ENCODE measurements around the gene SPATA9. TPM values are rescaled to one million over a fixed set of nuclear protein-coding genes. Genes with fewer than 3 reads are reported as not detected.

Gene SPATA9
- total RNA-seq, 1 experiment from 2014 or later, result 0.15 TPM

DNA sequence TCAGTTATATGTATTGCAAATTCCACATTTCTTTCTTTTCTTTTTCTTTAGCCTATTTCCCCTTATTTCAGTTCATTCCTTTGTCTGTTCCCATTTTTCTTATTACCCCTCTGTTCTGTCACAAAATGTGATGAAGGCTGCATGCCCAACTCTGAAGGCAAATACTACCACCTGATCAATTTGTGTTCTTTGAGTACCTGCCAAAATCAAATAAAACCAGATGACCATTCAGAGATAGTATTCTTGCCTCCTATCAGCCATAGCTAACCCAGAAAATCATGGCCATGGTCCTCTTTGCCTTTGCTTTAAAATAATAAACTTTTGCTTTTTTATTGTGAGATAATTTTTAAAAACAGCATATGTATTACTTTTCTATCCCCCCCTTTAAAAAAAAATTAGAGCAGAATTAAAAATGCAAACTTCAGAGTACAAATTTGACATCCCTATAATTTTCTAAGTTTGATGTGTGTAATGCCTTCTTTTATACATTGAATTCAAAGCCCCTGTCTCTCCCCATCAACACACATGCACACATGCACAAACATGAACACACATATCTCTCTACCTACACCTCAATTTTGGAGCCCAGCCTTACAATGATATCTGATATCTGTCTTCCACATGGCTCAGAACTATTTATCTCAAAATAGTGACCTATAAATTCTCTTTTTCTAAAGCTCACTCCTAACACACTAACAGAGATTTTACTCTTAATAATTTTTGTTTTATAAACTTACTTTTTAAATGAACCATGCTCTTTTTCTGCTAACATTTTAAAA lies 32.8 kb downstream of the SPATA9 start:
- H3K27ac ChIP-seq (ENCODE audit: low read length), result no peak overlapping the region
- no peak for ATAC-seq
- no peaks in the 10 kb centered on the region for H3K36me3 ChIP-seq (ENCODE audit: control insufficient read depth, insufficient read depth, low read length)
- no TSS peak for BruUV-seq (replicated peaks)
- no peak for TF ChIP-seq TCF7L2 (IDR thresholded peaks at IDR 0.05; ENCODE audit: low read depth, low read length)
- no peak for TF ChIP-seq POLR2AphosphoS5 (IDR thresholded peaks at IDR 0.05; ENCODE audit: low read depth, low read length)
- no peak for TF ChIP-seq SIN3A (IDR thresholded peaks at IDR 0.05; ENCODE audit: borderline replicate concordance, insufficient read depth, low read depth, low read length)
- TF ChIP-seq, protein P1, sequence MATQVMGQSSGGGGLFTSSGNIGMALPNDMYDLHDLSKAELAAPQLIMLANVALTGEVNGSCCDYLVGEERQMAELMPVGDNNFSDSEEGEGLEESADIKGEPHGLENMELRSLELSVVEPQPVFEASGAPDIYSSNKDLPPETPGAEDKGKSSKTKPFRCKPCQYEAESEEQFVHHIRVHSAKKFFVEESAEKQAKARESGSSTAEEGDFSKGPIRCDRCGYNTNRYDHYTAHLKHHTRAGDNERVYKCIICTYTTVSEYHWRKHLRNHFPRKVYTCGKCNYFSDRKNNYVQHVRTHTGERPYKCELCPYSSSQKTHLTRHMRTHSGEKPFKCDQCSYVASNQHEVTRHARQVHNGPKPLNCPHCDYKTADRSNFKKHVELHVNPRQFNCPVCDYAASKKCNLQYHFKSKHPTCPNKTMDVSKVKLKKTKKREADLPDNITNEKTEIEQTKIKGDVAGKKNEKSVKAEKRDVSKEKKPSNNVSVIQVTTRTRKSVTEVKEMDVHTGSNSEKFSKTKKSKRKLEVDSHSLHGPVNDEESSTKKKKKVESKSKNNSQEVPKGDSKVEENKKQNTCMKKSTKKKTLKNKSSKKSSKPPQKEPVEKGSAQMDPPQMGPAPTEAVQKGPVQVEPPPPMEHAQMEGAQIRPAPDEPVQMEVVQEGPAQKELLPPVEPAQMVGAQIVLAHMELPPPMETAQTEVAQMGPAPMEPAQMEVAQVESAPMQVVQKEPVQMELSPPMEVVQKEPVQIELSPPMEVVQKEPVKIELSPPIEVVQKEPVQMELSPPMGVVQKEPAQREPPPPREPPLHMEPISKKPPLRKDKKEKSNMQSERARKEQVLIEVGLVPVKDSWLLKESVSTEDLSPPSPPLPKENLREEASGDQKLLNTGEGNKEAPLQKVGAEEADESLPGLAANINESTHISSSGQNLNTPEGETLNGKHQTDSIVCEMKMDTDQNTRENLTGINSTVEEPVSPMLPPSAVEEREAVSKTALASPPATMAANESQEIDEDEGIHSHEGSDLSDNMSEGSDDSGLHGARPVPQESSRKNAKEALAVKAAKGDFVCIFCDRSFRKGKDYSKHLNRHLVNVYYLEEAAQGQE (IDR thresholded peaks at IDR 0.05; ENCODE audit: insufficient read depth in 1 of 2, low read depth in 2 of 2, low read length in 1 of 2), result no peak
- TF ChIP-seq, protein P2, sequence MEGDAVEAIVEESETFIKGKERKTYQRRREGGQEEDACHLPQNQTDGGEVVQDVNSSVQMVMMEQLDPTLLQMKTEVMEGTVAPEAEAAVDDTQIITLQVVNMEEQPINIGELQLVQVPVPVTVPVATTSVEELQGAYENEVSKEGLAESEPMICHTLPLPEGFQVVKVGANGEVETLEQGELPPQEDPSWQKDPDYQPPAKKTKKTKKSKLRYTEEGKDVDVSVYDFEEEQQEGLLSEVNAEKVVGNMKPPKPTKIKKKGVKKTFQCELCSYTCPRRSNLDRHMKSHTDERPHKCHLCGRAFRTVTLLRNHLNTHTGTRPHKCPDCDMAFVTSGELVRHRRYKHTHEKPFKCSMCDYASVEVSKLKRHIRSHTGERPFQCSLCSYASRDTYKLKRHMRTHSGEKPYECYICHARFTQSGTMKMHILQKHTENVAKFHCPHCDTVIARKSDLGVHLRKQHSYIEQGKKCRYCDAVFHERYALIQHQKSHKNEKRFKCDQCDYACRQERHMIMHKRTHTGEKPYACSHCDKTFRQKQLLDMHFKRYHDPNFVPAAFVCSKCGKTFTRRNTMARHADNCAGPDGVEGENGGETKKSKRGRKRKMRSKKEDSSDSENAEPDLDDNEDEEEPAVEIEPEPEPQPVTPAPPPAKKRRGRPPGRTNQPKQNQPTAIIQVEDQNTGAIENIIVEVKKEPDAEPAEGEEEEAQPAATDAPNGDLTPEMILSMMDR (IDR thresholded peaks at IDR 0.05), result no peak
- no peaks in the 10 kb centered on the region for H3K9me3 ChIP-seq (ENCODE audit: control insufficient read depth, insufficient read depth, low read depth, low read length)
- no peak overlapping the region for H3K4me3 ChIP-seq (ENCODE audit: low read depth in 2 of 2, low read length in 2 of 2)
- H3K4me1 ChIP-seq (ENCODE audit: control insufficient read depth, insufficient read depth, low read length), result peaks cover 17% of the 10 kb centered on the region
- intact Hi-C loops (cut with micrococcal nuclease; ENCODE audit: unreplicated experiment) (loop anchor here (5.0 kb wide), 1 partner anchor 82 kb away; the partner anchor contains the start of gene RHOBTB3), in situ Hi-C loops (cut with HindIII; ENCODE audit: low pct_unique_long_range_greater_than_20kb, low sequenced_read_pairs) (no loop called here)
- no peak for DNase-seq (ENCODE audit: low read depth, low spot score)
- CTCF ChIA-PET, result no interaction called here
- POLR2A ChIA-PET, result no interaction called here
- no peaks in the 10 kb centered on the region for H3K27me3 ChIP-seq (ENCODE audit: control insufficient read depth, insufficient read depth, low read length)

DNA sequence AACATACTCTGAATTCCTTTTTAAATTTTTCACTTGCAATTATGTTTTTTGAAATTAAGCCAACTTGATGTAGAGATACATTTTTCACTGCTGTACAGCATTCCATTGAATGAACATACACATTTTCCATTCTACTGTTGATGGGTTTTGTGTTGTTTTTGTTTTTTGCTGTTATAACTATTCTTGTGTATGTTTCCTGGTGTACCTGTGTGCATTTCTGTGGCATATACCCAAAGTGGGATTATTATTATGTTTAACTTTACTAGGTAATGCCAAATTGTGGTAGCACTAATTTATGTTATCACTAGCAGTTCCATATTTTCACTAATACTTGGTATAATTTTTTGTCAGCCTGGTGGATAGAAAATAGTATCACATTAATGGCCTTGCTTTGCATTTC lies 33.5 kb downstream of the SPATA9 start:
- CTCF ChIA-PET, result no interaction called here
- intact Hi-C loops (cut with micrococcal nuclease; ENCODE audit: unreplicated experiment), result loop anchor here (5.0 kb wide), 1 partner anchor 83 kb away; the partner anchor contains the start of gene RHOBTB3
- no peak for DNase-seq (ENCODE audit: low read depth, low spot score)

More for the DNA sequence above, 33.5 kb downstream of the SPATA9 start:
- no peak for ATAC-seq
- H3K9me3 ChIP-seq (ENCODE audit: control insufficient read depth, insufficient read depth, low read depth, low read length), result no peaks in the 10 kb centered on the region
- in situ Hi-C loops (cut with HindIII; ENCODE audit: low pct_unique_long_range_greater_than_20kb, low sequenced_read_pairs), result no loop called here
- no peak overlapping the region for H3K27ac ChIP-seq (ENCODE audit: low read length)
- POLR2A ChIA-PET, result no interaction called here
- no peaks in the 10 kb centered on the region for H3K36me3 ChIP-seq (ENCODE audit: control insufficient read depth, insufficient read depth, low read length)
- peaks cover 20% of the 10 kb centered on the region for H3K4me1 ChIP-seq (ENCODE audit: control insufficient read depth, insufficient read depth, low read length)
- no peaks in the 10 kb centered on the region for H3K27me3 ChIP-seq (ENCODE audit: control insufficient read depth, insufficient read depth, low read length)
- no peak for TF ChIP-seq TCF7L2 (IDR thresholded peaks at IDR 0.05; ENCODE audit: low read depth, low read length)
- TF ChIP-seq, protein P2 (IDR thresholded peaks at IDR 0.05), result no peak
- TF ChIP-seq, protein P1 (IDR thresholded peaks at IDR 0.05; ENCODE audit: insufficient read depth in 1 of 2, low read depth in 2 of 2, low read length in 1 of 2), result no peak
- TF ChIP-seq POLR2AphosphoS5 (IDR thresholded peaks at IDR 0.05; ENCODE audit: low read depth, low read length), result no peak
- no peak for TF ChIP-seq SIN3A (IDR thresholded peaks at IDR 0.05; ENCODE audit: borderline replicate concordance, insufficient read depth, low read depth, low read length)
- no TSS peak for BruUV-seq (replicated peaks)
- H3K4me3 ChIP-seq (ENCODE audit: low read depth in 2 of 2, low read length in 2 of 2), result no peak overlapping the region
